CD4-positive, CD25-positive, alpha-beta regulatory T cell (primary cell): Measurements from ENCODE around the gene MED20. TPM values are rescaled to one million over a fixed set of nuclear protein-coding genes. Genes with fewer than 3 reads are reported as not detected.

Source experiments
- ATAC-seq, 2 donors: fragments of 150-1000 bp; cut with Tn5 transposase; one replicate each; pipeline ENCODE4 v1.10.0; 2021; ENCODE audit warnings: low read depth in 2 of 2, moderate number of reproducible peaks in 2 of 2, moderate library complexity in 1 of 2
- DNase-seq, 3 donors: peaks; one replicate each; pipeline versions ENCODE4 v3.0.0 to v3.0.0-alpha.2; 2012 to 2022; ENCODE audit warnings: mixed read lengths in 1 of 3
- H3K27ac ChIP-seq: one replicate; pipeline ENCODE4 v1.7.0; 2013; ENCODE audit warnings: mild to moderate bottlenecking, low read length; ENCODE audit not compliant: insufficient read depth, poor library complexity, severe bottlenecking
- H3K27me3 ChIP-seq: one replicate; pipeline ENCODE4 v1.7.0; 2013; ENCODE audit warnings: low read length; ENCODE audit not compliant: control insufficient read depth, insufficient read depth
- H3K36me3 ChIP-seq: one replicate; pipeline ENCODE4 v1.7.0; 2013; ENCODE audit warnings: mild to moderate bottlenecking, low read length, moderate library complexity; ENCODE audit not compliant: control insufficient read depth, insufficient read depth
- H3K4me1 ChIP-seq: 2 replicates; pipeline ENCODE4 v1.7.0; 2013; ENCODE audit warnings: mild to moderate bottlenecking, low read length; ENCODE audit not compliant: insufficient read depth, control insufficient read depth, poor library complexity, severe bottlenecking
- H3K4me3 ChIP-seq: one replicate; pipeline ENCODE4 v1.7.0; 2013; ENCODE audit warnings: low read depth, mild to moderate bottlenecking, low read length, moderate library complexity
- H3K9me3 ChIP-seq, 2 experiments: 1 replicate in 1 of 2; 2 replicates in 1 of 2; pipeline ENCODE4 v1.7.0; 2013; ENCODE audit warnings: low read length in 2 of 2, mild to moderate bottlenecking in 1 of 2, moderate library complexity in 1 of 2; ENCODE audit not compliant: control insufficient read depth in 2 of 2
- H3K27ac Mint-ChIP-seq, 3 donors: one replicate each; pipeline ENCODE4 v1.8.0; 2020 to 2022; ENCODE audit warnings: mild to moderate bottlenecking in 3 of 3, mixed read lengths in 3 of 3, moderate library complexity in 2 of 3
- H3K27me3 Mint-ChIP-seq: one replicate; pipeline ENCODE4 v1.8.0; 2022; ENCODE audit warnings: mild to moderate bottlenecking, mixed read lengths
- H3K36me3 Mint-ChIP-seq: one replicate; pipeline ENCODE4 v1.8.0; 2020; ENCODE audit warnings: mixed read lengths
- H3K4me1 Mint-ChIP-seq, 4 donors: one replicate each; pipeline ENCODE4 v1.8.0; 2020 to 2022; ENCODE audit warnings: mixed read lengths in 4 of 4, mild to moderate bottlenecking in 1 of 4
- H3K4me3 Mint-ChIP-seq, 4 donors: one replicate each; pipeline ENCODE4 v1.8.0; 2020 to 2022; ENCODE audit warnings: mild to moderate bottlenecking in 4 of 4, mixed read lengths in 4 of 4, moderate library complexity in 3 of 4
- H3K9me3 Mint-ChIP-seq, 7 donors: one replicate each; pipeline ENCODE4 v1.8.0; 2020 to 2022; ENCODE audit warnings: mixed read lengths in 7 of 7, mild to moderate bottlenecking in 3 of 7, moderate library complexity in 2 of 7
- polyA plus RNA-seq, 4 donors: library from polyadenylated mRNA; unstranded; fragments of 300-500 nt; fragmentation: Illumina TruSeq; gene quantifications; one replicate each; pipeline ENCODE4 v1.2.3, GENCODE V29; 2021
- total RNA-seq: library from RNA; stranded (reverse); gene quantifications from one replicate; pipeline ENCODE4 v1.2.3, GENCODE V29; 2022

MED20 gene
- total and polyA plus RNA-seq, 5 donors from 2014 or later, result 3.0 to 7.9 (median 5.8) TPM

DNA sequence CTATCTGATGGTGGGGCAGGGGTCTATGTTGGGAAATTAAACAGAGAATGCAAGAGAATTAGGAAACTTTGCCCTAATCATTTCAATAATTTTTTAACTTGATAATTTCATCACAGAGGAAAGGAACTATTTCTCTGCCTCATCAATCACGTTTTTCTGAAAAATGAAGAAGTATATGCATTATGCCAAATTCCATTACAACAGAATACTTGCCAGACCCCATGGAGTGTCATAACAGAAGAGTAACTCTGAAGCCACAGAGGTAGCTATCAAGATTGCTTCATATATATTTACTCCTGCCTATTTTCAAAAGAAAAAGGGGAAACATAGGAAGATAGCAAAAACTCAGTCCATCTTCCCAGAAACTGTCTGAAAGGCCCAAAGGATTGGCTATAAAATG lies 20.1 kb downstream of the MED20 start:
- Histone ChIP-seq H3K27ac (no peak overlapping the region), H3K9me3 (no peaks in the 10 kb centered on the region), H3K4me3 (no peak overlapping the region), H3K4me1 (peaks cover 4% of the 10 kb centered on the region), H3K36me3 (peaks cover 5% of the 10 kb centered on the region), H3K27me3 (no peaks in the 10 kb centered on the region)
- H3K4me3 Mint-ChIP-seq, result no peak overlapping the region
- peaks cover 0 to 16% (median 12%) of the 10 kb centered on the region in 4 donors for H3K4me1 Mint-ChIP-seq
- ATAC-seq (no peak), DNase-seq (no peak)
- H3K27me3 Mint-ChIP-seq, result no peaks in the 10 kb centered on the region
- peaks cover 7% of the 10 kb centered on the region for H3K36me3 Mint-ChIP-seq
- no peaks in the 10 kb centered on the region for H3K9me3 Mint-ChIP-seq
- H3K27ac Mint-ChIP-seq, result no peak overlapping the region

DNA sequence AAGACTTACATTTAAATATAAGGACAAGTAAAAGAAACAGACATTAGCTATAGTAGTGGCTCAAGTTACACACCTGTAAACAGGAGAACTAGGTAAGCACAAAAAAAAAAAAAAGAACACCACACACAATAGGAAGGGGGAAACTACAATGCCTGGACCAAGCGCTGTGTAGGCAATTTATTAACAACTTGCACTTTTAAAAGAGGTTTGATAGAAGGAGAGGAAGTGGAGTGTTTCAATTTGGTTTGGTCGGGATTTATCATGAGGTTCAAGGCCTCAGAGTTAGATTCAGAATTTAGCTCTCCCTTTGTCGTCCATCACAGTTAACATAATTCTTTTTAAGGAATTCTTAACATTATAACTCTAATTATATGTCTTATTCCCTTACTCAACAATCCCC lies 24.7 kb downstream of the MED20 start:
- peak overlapping the region in 1 of 4 donors; percentile 59 for H3K4me3 Mint-ChIP-seq
- no peak for ATAC-seq
- no peaks in the 10 kb centered on the region for H3K9me3 ChIP-seq
- no peaks in the 10 kb centered on the region for H3K36me3 ChIP-seq
- no peaks in the 10 kb centered on the region for H3K36me3 Mint-ChIP-seq
- no peak overlapping the region for H3K27ac Mint-ChIP-seq
- peak overlapping the region; percentile 97 for H3K4me3 ChIP-seq
- no peaks in the 10 kb centered on the region for H3K9me3 Mint-ChIP-seq
- peak overlapping the region; percentile 79 for H3K27ac ChIP-seq
- H3K4me1 ChIP-seq, result peaks cover 24% of the 10 kb centered on the region
- H3K4me1 Mint-ChIP-seq, result peaks cover 0 to 14% (median 10%) of the 10 kb centered on the region in 4 donors
- no peak for DNase-seq
- H3K27me3 ChIP-seq, result no peaks in the 10 kb centered on the region
- H3K27me3 Mint-ChIP-seq, result no peaks in the 10 kb centered on the region

DNA sequence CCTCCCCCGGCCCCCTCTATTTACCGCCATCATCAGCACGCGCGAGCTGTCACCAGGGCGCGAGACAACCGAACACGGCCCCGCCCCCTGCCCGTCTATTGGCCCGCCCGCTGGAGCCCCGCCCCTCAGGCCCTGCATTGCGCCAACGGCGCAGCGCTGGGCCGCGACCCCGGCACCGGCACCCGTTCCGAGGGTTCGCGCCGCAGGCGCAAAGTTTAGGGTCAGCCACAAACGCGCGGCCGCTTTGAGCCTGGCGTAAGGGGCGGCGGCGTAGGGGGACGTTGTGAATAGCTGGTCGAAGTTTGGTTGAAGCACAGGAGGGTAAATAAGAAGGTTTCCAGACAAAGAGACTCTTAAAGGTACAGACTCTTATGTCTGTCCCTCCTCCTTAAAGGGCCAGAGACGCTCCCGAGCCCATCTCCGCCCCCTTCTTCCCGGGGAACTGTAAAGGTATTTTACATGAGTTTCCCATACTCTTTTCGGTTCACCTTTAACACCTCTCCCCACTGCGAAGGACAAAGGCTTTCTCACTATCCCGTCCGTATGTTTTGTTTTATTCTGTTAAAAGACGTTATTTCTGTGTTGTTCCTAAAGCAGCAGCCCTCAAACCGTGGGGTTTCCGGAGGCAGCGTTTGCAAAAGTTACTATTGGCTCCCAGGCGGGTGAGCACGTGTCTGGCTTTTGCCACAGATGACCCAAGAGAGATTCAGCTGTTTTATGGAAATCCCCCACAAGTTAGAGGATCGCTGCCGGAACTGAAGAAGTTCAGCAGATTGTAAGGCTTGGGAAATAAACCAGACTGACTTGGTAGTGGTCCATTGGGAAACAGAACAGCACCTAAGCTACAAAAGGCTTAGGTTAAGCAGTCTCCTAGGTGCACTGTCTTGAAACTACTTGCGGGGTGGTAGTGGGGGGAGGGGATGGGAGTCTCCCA lies 25.4 kb downstream of the MED20 start, which contains the start of gene USP49:
USP49 (minus strand) TSS at position 76 of the 934 bp plus-strand sequence. CDS start 88,392 bp downstream, outside the sequence.
- DNase-seq (peak; percentile 88 to 90 (median 89)), ATAC-seq (peak; percentile 94 to 97)
- no peaks in the 10 kb centered on the region for H3K27me3 ChIP-seq
- H3K4me3 ChIP-seq, result peak within 1 kb of the TSS; percentile 97
- Mint-ChIP-seq H3K36me3 (no peaks in the 10 kb centered on the region), H3K27me3 (no peaks in the 10 kb centered on the region), H3K9me3 (no peaks in the 10 kb centered on the region), H3K27ac (peak within 1 kb of the TSS in 2 of 3 donors; percentile 83 to 97), H3K4me1 (peaks cover 0 to 14% (median 10%) of the 10 kb centered on the region in 4 donors), H3K4me3 (no peak within 1 kb of the TSS)
- peaks cover 24% of the 10 kb centered on the region for H3K4me1 ChIP-seq
- no peaks in the 10 kb centered on the region for H3K36me3 ChIP-seq
- no peaks in the 10 kb centered on the region for H3K9me3 ChIP-seq
- H3K27ac ChIP-seq, result peak within 1 kb of the TSS; percentile 79

DNA sequence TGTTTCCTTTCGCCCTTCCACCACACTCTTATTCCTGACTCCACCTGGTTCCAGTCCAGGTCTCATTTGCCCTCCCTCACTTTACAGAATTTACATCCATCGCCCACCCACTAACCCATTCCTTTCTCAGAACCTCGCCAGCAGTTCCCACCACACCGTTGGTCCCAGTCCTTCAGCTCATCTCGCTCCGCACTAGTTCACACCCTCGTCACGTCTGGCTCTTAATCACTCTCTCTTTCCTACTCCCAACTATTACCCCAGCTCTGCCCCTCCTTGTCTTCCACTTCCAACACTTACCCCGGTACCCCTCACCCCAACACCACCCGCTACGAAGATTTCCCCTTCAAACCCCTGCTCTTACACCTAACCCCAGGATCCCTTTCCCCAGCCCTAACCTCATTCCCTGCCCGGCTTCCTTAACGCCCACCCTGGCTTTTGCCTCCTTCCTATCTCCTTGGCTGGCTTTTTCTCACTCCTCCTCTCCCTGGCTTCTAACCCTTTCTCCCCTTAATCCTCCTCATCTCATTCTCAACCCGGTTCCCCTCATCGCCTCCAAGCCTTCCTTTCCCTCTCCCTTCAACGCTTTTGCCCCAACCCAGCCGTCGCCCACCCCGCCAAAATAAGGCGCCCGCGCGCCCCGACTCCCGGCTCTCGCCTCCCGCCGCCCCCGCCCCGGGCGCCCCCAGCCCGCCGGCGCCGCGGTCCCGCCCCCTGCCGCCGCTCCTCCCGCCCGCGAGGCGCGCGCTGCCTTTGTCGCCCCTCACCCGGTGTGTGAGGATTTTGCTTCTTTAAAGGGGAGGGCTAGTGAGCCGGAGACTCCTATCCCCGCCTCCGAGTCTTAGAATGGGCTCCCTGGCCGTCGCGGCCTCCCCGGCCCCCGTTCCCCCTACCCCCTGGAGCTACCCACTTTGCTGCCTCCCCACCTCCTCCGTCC lies 26.3 kb downstream of the MED20 start:
- Histone ChIP-seq H3K9me3 (no peaks in the 10 kb centered on the region), H3K27me3 (no peaks in the 10 kb centered on the region), H3K27ac (peak overlapping the region; percentile 79), H3K4me1 (peaks cover 24% of the 10 kb centered on the region), H3K36me3 (no peaks in the 10 kb centered on the region), H3K4me3 (peak overlapping the region; percentile 88)
- ATAC-seq (peak; percentile 41 to 45), DNase-seq (no peak)
- Mint-ChIP-seq H3K9me3 (no peaks in the 10 kb centered on the region), H3K27ac (peak overlapping the region in 1 of 3 donors; percentile 83), H3K4me3 (no peak overlapping the region), H3K27me3 (no peaks in the 10 kb centered on the region), H3K4me1 (peaks cover 0 to 14% (median 10%) of the 10 kb centered on the region in 4 donors), H3K36me3 (no peaks in the 10 kb centered on the region)

DNA sequence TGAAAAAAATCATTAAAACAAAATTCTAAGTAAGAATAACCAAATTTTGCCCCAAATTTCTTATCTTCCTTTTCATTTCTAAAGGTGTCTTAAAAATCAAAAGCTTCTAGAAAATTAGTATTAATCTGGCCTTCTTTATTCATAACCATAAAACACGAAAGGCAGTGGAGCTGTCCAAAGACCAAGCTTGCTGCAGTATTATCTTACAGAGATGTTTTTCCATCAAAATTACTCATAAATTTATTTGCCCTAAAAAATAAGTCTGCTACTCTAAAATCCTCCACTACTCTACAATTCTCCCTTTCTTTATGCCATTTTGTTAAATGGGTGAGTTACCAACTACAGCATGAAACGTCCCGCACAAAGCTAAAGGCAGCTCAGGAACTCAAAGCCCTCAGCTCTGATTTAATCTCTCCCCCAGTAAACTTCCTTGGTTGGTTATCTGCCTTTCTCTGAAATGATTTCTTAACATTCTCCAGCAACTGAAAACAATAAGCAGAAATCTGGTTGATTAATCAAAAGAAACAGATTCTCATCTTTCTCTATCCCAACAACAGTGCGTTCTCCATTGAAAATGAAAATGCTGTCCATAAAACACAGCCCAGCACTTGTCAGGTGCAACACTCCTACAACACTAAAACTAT lies 27.9 kb downstream of the MED20 start:
- Histone ChIP-seq H3K36me3 (no peaks in the 10 kb centered on the region), H3K4me1 (peaks cover 24% of the 10 kb centered on the region), H3K4me3 (peak overlapping the region; percentile 46), H3K9me3 (no peaks in the 10 kb centered on the region), H3K27me3 (no peaks in the 10 kb centered on the region), H3K27ac (no peak overlapping the region)
- H3K4me3 Mint-ChIP-seq, result no peak overlapping the region
- H3K36me3 Mint-ChIP-seq, result no peaks in the 10 kb centered on the region
- no peaks in the 10 kb centered on the region for H3K9me3 Mint-ChIP-seq
- H3K27me3 Mint-ChIP-seq, result no peaks in the 10 kb centered on the region
- H3K4me1 Mint-ChIP-seq, result peaks cover 0 to 14% (median 10%) of the 10 kb centered on the region in 4 donors
- ATAC-seq, result no peak
- H3K27ac Mint-ChIP-seq, result no peak overlapping the region
- peak in 1 of 3 donors; percentile 23 for DNase-seq

DNA sequence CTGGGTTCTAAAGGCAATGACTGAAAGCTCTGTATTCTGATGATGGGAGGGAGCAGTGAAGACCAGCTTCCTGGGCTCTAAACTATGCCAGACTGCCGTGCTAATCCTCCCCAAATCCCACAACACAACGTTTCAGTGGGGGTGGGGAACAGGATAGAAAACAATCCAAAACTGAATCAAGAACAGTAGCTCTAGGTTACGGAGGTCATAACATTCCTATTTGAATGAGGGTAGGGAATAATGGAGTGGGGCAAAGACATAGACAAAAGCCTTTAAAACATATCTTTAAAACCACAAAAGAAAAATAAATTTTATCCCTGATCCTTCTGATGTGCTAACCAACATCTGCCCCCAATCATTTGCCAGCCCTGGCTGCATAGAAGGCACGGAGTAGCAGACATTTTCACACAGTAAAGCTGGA lies 33.6 kb downstream of the MED20 start:
- DNase-seq, result no peak
- no peak overlapping the region for H3K27ac Mint-ChIP-seq
- H3K9me3 Mint-ChIP-seq, result no peaks in the 10 kb centered on the region
- H3K27me3 ChIP-seq, result no peaks in the 10 kb centered on the region
- no peaks in the 10 kb centered on the region for H3K4me1 ChIP-seq
- H3K36me3 Mint-ChIP-seq, result no peaks in the 10 kb centered on the region
- peaks cover 0 to 2% (median under 1%) of the 10 kb centered on the region in 4 donors for H3K4me1 Mint-ChIP-seq
- no peaks in the 10 kb centered on the region for H3K36me3 ChIP-seq
- no peak overlapping the region for H3K4me3 ChIP-seq
- H3K27me3 Mint-ChIP-seq, result no peaks in the 10 kb centered on the region
- no peak for ATAC-seq
- H3K27ac ChIP-seq, result no peak overlapping the region
- no peaks in the 10 kb centered on the region for H3K9me3 ChIP-seq
- no peak overlapping the region for H3K4me3 Mint-ChIP-seq

DNA sequence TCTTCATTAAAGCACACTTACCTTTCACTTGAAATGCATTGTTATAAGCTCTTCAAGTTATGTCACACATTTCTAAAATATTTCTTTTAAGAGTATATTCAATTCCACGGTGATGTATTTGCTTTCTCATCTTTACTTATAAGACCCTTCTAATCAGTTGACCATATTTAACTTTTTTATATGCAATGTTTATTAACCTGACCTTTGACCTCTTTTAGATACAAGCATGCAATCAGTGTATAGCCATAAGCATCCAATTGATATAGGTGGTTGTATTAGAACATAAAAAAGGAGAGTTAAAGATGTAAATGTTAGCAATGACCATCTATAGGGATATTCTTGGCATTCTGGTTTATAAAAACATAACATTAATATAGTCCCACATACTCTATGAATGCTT lies 35.0 kb downstream of the MED20 start:
- Mint-ChIP-seq H3K36me3 (no peaks in the 10 kb centered on the region), H3K27me3 (no peaks in the 10 kb centered on the region), H3K27ac (no peak overlapping the region), H3K9me3 (no peaks in the 10 kb centered on the region), H3K4me3 (no peak overlapping the region), H3K4me1 (no peaks in the 10 kb centered on the region)
- H3K27me3 ChIP-seq, result no peaks in the 10 kb centered on the region
- ATAC-seq (no peak), DNase-seq (no peak)
- H3K4me3 ChIP-seq, result no peak overlapping the region
- no peaks in the 10 kb centered on the region for H3K9me3 ChIP-seq
- H3K4me1 ChIP-seq, result no peaks in the 10 kb centered on the region
- no peak overlapping the region for H3K27ac ChIP-seq
- H3K36me3 ChIP-seq, result no peaks in the 10 kb centered on the region
